Smooth muscle cell (in vitro differentiated cells): ENCODE data around the gene SCFD2. TPM values are rescaled to one million over a fixed set of nuclear protein-coding genes. Genes with fewer than 3 reads are reported as not detected.

ENCODE experiments used
- DNase-seq: peaks from one replicate; lab custom pipeline; 2025; ENCODE audit not compliant: unreplicated experiment; lab: John Stamatoyannopoulos, UW
- H2AFZ ChIP-seq: fragments of 200-600 bp; sonication (generic); 2 replicates; pipeline ENCODE4 v1.6.0; 2016; ENCODE audit warnings: antibody characterized with exemption, low read depth, mild to moderate bottlenecking
- H3F3A ChIP-seq: fragments of 200-600 bp; sonication (generic); 2 replicates; pipeline ENCODE4 v1.6.0; 2017; ENCODE audit warnings: antibody characterized with exemption, low read depth
- H3K27ac ChIP-seq: fragments of 200-600 bp; sonication (generic); 2 replicates; pipeline ENCODE4 v1.5.1; 2016; ENCODE audit warnings: low read depth, mild to moderate bottlenecking
- H3K27me3 ChIP-seq: fragments of 200-600 bp; sonication (generic); 2 replicates; pipeline ENCODE4 v1.6.1; 2016; ENCODE audit warnings: low read depth, mild to moderate bottlenecking
- H3K36me3 ChIP-seq: fragments of 200-600 bp; sonication (generic); 2 replicates; pipeline ENCODE4 v1.5.1; 2016; ENCODE audit warnings: low read depth
- H3K4me1 ChIP-seq: fragments of 200-600 bp; sonication (generic); 2 replicates; pipeline ENCODE4 v1.5.1; 2016; ENCODE audit warnings: low read depth
- H3K4me2 ChIP-seq: fragments of 200-600 bp; sonication (generic); 2 replicates; pipeline ENCODE4 v1.6.0; 2016; ENCODE audit warnings: mild to moderate bottlenecking
- H3K4me3 ChIP-seq: fragments of 200-600 bp; sonication (generic); 2 replicates; pipeline ENCODE4 v1.5.1; 2016; ENCODE audit warnings: mild to moderate bottlenecking
- H3K79me2 ChIP-seq: fragments of 200-600 bp; sonication (generic); 2 replicates; pipeline ENCODE4 v1.6.0; 2016; ENCODE audit warnings: low read depth, mild to moderate bottlenecking
- H3K9ac ChIP-seq: fragments of 200-600 bp; sonication (generic); 2 replicates; pipeline ENCODE4 v1.6.0; 2016; ENCODE audit warnings: low read depth
- H3K9me3 ChIP-seq: fragments of 200-600 bp; sonication (generic); replicated peaks from 2 replicates; pipeline ENCODE4 v1.5.1; 2016; ENCODE audit warnings: low read depth
- H4K20me1 ChIP-seq: fragments of 200-600 bp; sonication (generic); 2 replicates; pipeline ENCODE4 v1.6.0; 2016; ENCODE audit warnings: low read depth
- WGBS: methylation state at CpG from one replicate; pipeline ENCODE4 v1.1.7; 2016; ENCODE audit warnings: low lambda C conversion rate; 5-methylcytosine and 5-hydroxymethylcytosine counted together
- polyA plus RNA-seq: library from polyadenylated mRNA; unstranded; fragments of >200 nt; fragmentation: Nextera tagmentation; extraction: Ambion mirVana; gene quantifications from 2 replicates; pipeline ENCODE4 v1.2.1, GENCODE V29; 2016
- total RNA-seq: library from RNA; depleted of rRNA; stranded (reverse); fragments of >200 nt; gene quantifications from 2 replicates; pipeline ENCODE4 v1.2.3, GENCODE V29; 2014
- TF ChIP-seq, protein P1 (sequence below): fragments of 200-600 bp; sonication (generic); IDR thresholded peaks from 2 replicates; pipeline ENCODE4 v1.5.1; 2017; ENCODE audit warnings: borderline replicate concordance, mild to moderate bottlenecking, antibody characterized with exemption; ENCODE audit not compliant: insufficient read depth, poor library complexity, severe bottlenecking

SCFD2 gene
- total and polyA plus RNA-seq, 2 experiments from 2014 or later = 7.8 to 11.4 TPM

- WGBS = 92% methylated on average over 1 of the region's 1 CpG
- H3K36me3 ChIP-seq = no peaks in the 10 kb centered on the region
- H3K4me1 ChIP-seq = peaks cover 7% of the 10 kb centered on the region
- TF ChIP-seq, protein P1, sequence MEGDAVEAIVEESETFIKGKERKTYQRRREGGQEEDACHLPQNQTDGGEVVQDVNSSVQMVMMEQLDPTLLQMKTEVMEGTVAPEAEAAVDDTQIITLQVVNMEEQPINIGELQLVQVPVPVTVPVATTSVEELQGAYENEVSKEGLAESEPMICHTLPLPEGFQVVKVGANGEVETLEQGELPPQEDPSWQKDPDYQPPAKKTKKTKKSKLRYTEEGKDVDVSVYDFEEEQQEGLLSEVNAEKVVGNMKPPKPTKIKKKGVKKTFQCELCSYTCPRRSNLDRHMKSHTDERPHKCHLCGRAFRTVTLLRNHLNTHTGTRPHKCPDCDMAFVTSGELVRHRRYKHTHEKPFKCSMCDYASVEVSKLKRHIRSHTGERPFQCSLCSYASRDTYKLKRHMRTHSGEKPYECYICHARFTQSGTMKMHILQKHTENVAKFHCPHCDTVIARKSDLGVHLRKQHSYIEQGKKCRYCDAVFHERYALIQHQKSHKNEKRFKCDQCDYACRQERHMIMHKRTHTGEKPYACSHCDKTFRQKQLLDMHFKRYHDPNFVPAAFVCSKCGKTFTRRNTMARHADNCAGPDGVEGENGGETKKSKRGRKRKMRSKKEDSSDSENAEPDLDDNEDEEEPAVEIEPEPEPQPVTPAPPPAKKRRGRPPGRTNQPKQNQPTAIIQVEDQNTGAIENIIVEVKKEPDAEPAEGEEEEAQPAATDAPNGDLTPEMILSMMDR = no peak
- DNase-seq = no peak
- H3K4me3 ChIP-seq = no peak overlapping the region
- H3K27ac ChIP-seq = no peak overlapping the region
- no peak overlapping the region for H3K4me2 ChIP-seq
- no peak overlapping the region for H2AFZ ChIP-seq
- H4K20me1 ChIP-seq = no peaks in the 10 kb centered on the region
- H3K9ac ChIP-seq = no peak overlapping the region
- no peaks in the 10 kb centered on the region for H3K9me3 ChIP-seq
- H3K27me3 ChIP-seq = no peaks in the 10 kb centered on the region
- H3F3A ChIP-seq = no peaks in the 10 kb centered on the region
- H3K79me2 ChIP-seq = no peaks in the 10 kb centered on the region
Measured at GRCh38 chr4:53123819-53124218, 242.0 kb downstream of the SCFD2 start.

- Histone ChIP-seq H3K27ac (no peak overlapping the region), H3K4me1 (peaks cover 7% of the 10 kb centered on the region), H3F3A (no peaks in the 10 kb centered on the region), H4K20me1 (no peaks in the 10 kb centered on the region), H2AFZ (no peak overlapping the region), H3K36me3 (no peaks in the 10 kb centered on the region), H3K27me3 (no peaks in the 10 kb centered on the region), H3K79me2 (no peaks in the 10 kb centered on the region), H3K4me3 (no peak overlapping the region), H3K9me3 (no peaks in the 10 kb centered on the region), H3K9ac (no peak overlapping the region), H3K4me2 (no peak overlapping the region)
- 63% methylated on average over 2 of the region's 2 CpGs for WGBS
- DNase-seq = no peak
- TF ChIP-seq, protein P1 = no peak
Measured at GRCh38 chr4:53123171-53123570, 242.7 kb downstream of the SCFD2 start.

DNA sequence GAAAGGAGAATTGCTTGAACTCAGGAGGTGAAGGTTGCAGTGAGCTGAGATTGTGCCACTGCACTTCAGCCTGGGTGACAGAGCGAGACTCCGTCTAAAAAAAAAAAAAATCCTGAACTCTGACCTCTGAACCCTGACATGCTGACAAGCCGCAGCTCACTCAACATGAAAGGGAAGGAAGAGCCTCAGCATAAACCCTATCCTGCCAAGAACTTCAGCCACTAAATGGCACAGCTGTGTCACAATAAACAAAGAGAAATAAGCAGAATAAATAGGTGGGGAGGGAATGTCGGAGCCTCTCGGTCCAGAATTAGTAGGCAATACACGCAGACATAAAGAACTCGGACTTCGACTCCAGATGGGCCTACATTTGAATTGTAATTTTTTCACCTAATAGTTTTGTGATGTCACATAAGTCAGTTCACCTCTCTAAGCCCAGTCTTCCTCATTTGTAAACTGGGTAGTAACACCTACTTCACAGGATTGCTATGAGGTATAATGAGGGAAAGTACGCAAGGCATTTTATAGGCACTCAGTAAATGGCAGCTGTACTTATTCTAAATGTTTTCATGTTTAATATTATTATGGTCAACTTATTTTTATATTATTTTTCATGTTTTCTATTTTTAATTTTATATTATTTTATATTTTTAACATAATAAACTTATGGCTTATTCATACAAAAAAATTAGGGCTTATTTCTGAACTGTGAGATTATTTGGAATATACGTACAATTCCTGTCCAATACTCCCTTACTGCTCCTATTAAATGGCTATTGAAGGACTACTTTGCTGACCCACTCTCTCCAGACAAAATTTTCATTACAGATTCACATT is 243.4 kb downstream of the SCFD2 start:
- H3K27me3 ChIP-seq = no peaks in the 10 kb centered on the region
- no peak overlapping the region for H3K4me2 ChIP-seq
- H3F3A ChIP-seq = no peaks in the 10 kb centered on the region
- TF ChIP-seq, protein P1 = no peak
- no peaks in the 10 kb centered on the region for H3K79me2 ChIP-seq
- H2AFZ ChIP-seq = no peak overlapping the region
- H3K36me3 ChIP-seq = no peaks in the 10 kb centered on the region
- H4K20me1 ChIP-seq = no peaks in the 10 kb centered on the region
- no peak for DNase-seq
- no peak overlapping the region for H3K4me3 ChIP-seq
- H3K4me1 ChIP-seq = peaks cover 7% of the 10 kb centered on the region
- no peaks in the 10 kb centered on the region for H3K9me3 ChIP-seq
- WGBS = 87% methylated on average over 10 of the region's 10 CpGs
- H3K27ac ChIP-seq = no peak overlapping the region
- no peak overlapping the region for H3K9ac ChIP-seq

- Histone ChIP-seq H3K27ac (peak overlapping the region; percentile 96), H3K4me3 (no peak overlapping the region), H3K4me2 (no peak overlapping the region), H3K4me1 (peaks cover 7% of the 10 kb centered on the region), H3K9ac (no peak overlapping the region), H4K20me1 (no peaks in the 10 kb centered on the region), H3K27me3 (no peaks in the 10 kb centered on the region), H2AFZ (no peak overlapping the region), H3K9me3 (no peaks in the 10 kb centered on the region), H3F3A (no peaks in the 10 kb centered on the region), H3K79me2 (no peaks in the 10 kb centered on the region), H3K36me3 (no peaks in the 10 kb centered on the region)
- TF ChIP-seq, protein P1 = no peak
- WGBS = 92% methylated on average over 6 of the region's 6 CpGs
- no peak for DNase-seq
Measured at GRCh38 chr4:53121264-53121865, 244.5 kb downstream of the SCFD2 start.
